HG02610 (cell line): Measurements from ENCODE around the gene ZIC4.

Experiments
- ATAC-seq: cut with Tn5 transposase; IDR thresholded peaks from one replicate; pipeline ENCODE4 v1.9.1; 2021; ENCODE audit warnings: mild to moderate bottlenecking, moderate library complexity; ENCODE audit not compliant: unreplicated experiment

ZIC4 gene

GRCh38 chr3:147407498-147408187, 1.3 kb upstream of the ZIC4 start:
- ATAC-seq, result no peak

- ATAC-seq, result no peak
Measured at GRCh38 chr3:147407114-147407497, 763 bp upstream of the ZIC4 start.

- no peak for ATAC-seq
Measured at GRCh38 chr3:147405231-147406027, 914 bp downstream of the ZIC4 start.

DNA sequence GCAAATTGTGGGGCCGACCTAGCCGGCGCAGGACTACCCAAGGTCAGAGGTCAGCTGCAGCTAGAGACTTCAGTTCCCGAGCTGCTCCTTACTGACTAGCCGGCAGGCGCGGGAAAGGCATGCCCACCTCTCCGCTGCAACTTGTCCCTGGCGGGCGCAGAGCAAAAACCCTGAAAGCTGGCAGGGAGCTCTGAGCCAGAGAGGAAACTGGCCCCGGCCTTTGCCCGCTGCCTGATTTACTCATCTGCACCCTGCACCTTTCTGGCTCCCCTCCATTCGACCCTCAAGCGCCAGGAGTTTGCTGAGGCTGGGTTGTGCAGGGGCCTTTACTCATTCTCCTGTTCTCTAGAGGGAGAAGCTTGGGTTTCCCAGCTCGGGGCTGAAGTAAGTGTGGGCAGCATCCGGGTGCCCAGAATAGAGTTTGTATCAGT, 1.5 kb downstream of the ZIC4 start:
- ATAC-seq, result no peak

GRCh38 chr3:147404000-147404799, 2.1 kb downstream of the ZIC4 start:
- no peak for ATAC-seq

DNA sequence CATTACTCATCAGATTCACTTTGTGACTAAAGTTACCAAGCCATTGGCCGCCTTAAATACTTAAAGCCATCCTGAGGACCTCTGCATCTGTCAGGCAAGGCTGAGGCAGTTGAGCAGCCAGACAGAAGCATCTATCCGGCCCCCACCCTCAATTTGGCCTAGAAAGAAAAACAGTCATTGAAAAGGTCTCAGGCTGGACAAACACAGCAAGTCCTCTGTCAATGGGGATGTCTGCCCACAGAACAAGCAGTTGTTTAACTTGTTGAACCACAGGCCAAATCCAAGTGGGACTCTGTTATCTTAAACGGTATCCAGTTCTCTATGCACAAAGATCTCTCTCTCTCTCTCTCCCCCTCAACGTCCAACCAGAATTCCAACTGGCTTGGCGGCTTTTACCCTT, 2.8 kb downstream of the ZIC4 start:
- no peak for ATAC-seq

DNA sequence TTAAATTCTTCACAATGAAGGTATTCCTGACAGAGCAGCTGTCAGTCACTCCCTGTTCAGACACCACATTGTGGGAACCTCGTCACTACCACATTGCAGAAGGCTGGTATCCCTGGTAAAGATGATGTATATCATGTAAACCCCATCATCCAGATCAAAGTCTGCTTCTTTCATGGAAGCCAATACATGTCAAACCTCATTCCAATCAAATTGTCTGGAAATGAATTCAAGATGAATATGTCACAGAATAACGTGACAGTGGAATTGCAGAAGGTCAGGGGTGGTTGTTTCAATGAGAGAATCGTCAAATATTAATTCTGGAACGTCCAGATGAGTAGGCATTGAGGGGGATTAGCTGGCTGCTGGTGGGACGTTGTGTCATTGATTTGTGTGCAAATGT, 4.2 kb downstream of the ZIC4 start:
- ATAC-seq, result no peak

DNA sequence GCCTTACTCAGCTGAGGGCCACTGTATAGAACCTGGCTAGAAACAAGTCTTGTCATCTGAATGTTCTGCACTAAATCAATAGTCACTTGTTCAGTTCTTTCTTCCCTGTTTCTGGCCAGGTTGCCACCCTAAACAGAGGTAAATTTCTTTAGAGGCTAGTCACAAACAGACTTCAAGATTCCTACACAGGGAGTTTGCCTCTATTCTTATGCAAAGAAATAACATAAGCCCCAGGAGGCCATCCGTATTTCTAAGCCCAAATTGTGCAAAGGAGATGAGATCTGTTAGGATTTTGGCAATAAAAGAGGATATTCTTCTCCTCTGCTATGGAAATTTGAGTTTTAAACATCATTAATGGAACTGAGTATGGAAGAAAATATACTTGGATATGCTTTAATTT, 4.9 kb downstream of the ZIC4 start:
- ATAC-seq, result no peak

- no peak for ATAC-seq
Measured at GRCh38 chr3:147400999-147401398, 5.3 kb downstream of the ZIC4 start.

- ATAC-seq, result no peak
Measured at GRCh38 chr3:147400111-147400510, 6.2 kb downstream of the ZIC4 start.

- no peak for ATAC-seq
Measured at GRCh38 chr3:147398813-147399534, 7.4 kb downstream of the ZIC4 start.

DNA sequence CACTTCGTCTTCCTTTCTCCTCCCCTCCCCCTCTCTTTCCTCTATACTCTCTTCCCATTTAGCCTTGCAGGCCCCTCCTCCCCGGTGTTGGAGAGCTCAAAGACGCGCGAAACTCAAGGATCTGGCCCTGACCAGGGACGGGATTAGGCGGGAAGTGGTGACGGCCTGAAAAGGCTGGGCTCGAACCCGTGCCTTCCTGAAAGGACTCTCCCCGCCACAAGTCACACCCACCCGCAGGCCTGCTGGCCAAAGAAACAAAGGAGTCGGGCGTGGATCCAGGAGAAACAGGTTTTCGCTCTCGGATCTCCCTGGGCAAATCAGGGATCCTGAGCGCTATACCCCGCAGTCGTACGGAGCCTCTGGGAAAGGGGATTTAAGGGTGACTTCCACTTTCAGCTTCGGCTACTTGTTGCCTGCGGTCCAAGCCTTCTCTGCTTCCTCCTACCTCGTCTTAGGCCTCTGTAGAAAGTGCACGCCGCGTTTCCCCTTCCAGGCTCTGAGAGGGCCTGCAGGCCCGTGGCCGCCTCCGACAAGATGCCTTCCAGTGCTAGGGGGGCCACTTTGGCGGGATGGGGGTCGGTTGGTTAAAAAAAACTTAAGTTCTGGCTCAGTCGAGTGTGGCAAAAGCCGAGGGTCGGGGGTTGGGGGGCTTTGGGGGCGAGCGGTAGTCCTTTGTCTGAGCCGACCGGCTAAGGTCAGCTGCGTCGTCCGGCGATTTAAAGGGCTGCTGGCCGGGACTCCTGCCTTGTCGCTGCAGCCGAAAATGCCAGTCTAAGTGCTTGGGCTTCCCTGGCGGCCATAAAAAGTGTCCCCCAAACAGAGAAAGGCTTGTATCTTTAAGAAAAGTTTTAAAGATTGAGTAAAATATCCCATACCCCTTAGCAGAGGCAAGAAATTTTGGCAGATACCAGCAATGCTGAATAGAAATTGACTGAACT, 8.2 kb downstream of the ZIC4 start:
- no peak for ATAC-seq

GRCh38 chr3:147397155-147397874, 9.0 kb downstream of the ZIC4 start:
- ATAC-seq, result no peak

DNA sequence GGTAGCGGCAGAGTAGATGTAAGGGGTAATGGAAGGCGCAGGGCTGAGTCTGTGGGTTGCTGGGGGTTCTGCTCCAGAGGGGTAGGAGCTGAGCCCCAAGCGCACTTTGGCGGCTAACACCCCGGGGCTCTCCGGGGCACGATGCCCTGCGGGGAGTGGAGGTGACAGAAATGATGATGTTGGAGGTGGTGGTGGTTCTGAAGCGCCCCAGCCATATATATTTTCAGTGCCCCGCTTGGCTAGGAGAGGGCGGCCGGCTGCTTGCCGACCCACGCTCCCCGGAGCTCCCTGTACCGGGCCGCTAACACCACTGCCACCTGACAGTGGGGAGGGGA, 9.7 kb downstream of the ZIC4 start:
- ATAC-seq, result no peak

DNA sequence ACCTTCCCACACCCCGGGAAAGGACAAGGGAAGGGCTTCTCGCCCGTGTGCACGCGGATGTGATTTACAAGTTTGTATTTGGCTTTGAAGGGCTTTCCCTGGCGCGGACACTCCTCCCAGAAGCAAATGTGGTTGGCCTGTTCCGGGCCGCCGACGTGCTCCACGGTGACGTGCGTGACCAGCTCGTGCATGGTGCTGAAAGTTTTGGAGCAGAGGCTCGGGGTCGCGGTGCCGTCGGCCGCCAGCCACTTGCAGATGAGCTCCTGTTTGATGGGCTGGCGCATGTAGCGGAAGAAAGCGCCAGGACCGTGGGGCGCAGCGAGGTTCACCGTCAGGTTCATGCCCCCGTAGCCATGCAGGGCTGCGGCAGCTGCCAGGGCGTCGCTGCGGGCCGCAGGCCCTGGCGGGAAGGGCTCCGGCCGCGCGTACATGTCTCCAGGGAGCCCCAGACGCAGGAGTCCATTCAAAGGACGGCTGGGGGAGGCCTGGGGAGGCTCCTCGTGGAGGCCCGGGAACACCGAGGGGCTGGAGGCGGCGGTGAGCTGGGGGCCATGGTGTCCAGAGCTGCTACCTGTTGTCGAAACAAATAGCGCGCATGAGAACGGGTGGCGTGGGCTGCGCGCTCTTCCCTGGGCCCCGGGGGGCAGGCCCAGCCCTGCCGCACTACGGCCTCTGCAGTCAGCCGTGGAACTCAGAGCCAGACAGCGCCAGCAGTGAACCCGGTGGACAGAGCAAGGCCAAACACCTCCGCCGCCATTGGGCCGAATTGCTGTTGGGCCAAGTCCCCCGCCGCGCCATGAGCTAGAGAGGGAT, 10.2 kb downstream of the ZIC4 start:
- ATAC-seq, result no peak

- no peak for ATAC-seq
Measured at GRCh38 chr3:147394884-147395225, 11.5 kb downstream of the ZIC4 start.

DNA sequence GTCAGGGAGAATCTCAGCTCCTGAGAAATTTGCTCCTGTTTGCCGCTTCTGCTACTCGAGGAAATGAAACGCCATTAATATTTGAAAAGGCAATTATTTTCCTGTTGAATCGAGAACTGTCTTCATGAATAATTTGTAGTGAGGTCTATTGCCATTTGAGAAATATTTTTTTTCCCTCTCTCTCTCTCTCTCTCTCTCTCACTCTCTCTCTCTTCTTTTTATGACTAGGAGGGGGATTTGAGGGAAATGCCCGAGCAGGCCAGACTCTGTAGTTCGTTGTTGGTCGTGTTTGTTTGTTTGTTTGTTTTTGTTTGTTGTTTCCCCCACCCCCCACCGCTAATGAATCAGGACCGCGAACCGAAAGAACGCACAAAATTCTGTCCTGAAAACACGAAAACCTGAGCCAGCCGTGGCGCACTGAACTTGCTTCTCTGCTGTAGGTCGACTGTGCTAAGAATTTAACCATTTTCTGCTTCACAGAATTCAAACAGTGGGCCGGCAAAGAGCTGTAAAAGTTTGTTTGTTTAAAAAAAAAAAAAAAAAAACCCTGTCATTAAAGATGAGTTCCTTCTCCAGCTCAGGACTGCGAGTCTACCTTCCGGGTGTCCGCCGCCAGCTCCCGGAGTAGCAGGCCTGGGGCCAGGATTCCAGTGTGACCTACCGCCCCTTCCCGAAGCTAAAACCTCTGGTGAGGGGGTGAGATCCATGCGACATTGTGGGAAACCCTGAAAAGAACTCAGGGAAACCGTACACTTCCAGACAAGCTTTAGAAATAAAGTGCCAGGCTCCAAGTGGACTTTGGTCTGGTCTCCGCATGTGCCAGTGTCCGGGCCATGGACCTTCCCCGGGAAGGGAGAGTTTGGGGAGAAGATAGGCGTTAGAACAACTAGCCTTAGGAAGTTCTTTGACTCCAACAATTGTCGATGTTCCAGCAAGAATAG, 12.1 kb downstream of the ZIC4 start:
- ATAC-seq, result no peak
